Tibial nerve (tissue), 4 donors: ENCODE measurements around the gene RAE1. TPM values are rescaled to one million over a fixed set of nuclear protein-coding genes. Genes with fewer than 3 reads are reported as not detected.

Experiments used
- DNase-seq, 2 donors: peaks; one replicate each; pipeline ENCODE4 v3.0.0-alpha.2; 2019; ENCODE audit warnings: low spot score in 2 of 2
- H3K27ac ChIP-seq, 4 donors: fragments of 200-600 bp; sonication (generic) in 3 of 4; one replicate each; pipeline ENCODE4 v1.5.1; 2017 to 2019; ENCODE audit warnings: mild to moderate bottlenecking in 1 of 4
- H3K27me3 ChIP-seq, 2 donors: fragments of 200-600 bp; sonication (generic) in 1 of 2; one replicate each; pipeline versions ENCODE4 v1.5.1 to v1.6.0; 2017 to 2019
- H3K36me3 ChIP-seq, 3 donors: fragments of 200-600 bp; sonication (generic); one replicate each; pipeline ENCODE4 v1.5.1; 2018 to 2019
- H3K4me1 ChIP-seq, 4 donors: fragments of 200-600 bp; sonication (generic) in 3 of 4; one replicate each; pipeline ENCODE4 v1.5.1; 2017 to 2019
- H3K4me3 ChIP-seq, 4 donors: fragments of 200-600 bp; sonication (generic) in 3 of 4; one replicate each; pipeline ENCODE4 v1.5.1; 2017 to 2019; ENCODE audit warnings: mild to moderate bottlenecking in 1 of 4, moderate library complexity in 1 of 4
- H3K9me3 ChIP-seq, 4 donors: fragments of 200-600 bp; sonication (generic) in 3 of 4; one replicate each; pipeline ENCODE4 v1.5.1; 2017 to 2019
- EP300 ChIP-seq, 2 donors: sonication (generic); formaldehyde crosslinking; IDR thresholded peaks; one replicate each; pipeline ENCODE4 v1.6.1; 2017; ENCODE audit warnings: antibody characterized with exemption in 2 of 2, mild to moderate bottlenecking in 1 of 2
- POLR2A ChIP-seq, 2 donors: fragments of 450-650 bp; IDR thresholded peaks; one replicate each; pipeline ENCODE4 v1.6.1; 2017; ENCODE audit warnings: antibody characterized with exemption in 2 of 2, mild to moderate bottlenecking in 2 of 2, moderate library complexity in 2 of 2
- WGBS, 2 donors: methylation state at CpG; one replicate each; pipeline ENCODE4 v1.1.5; 2018; 5-methylcytosine and 5-hydroxymethylcytosine counted together
- total RNA-seq, 4 donors: library from RNA; depleted of rRNA; stranded (reverse); fragments of >200 nt; gene quantifications; one replicate each; pipeline ENCODE4 v1.1.0, GENCODE V29; 2016
- TF ChIP-seq, protein P1 (sequence below), 5 experiments: fragments of 200-600 bp in 3 of 5; fragments of 450-650 bp in 2 of 5; sonication (generic) in 3 of 5; IDR thresholded peaks; one replicate each; pipeline ENCODE4 v1.5.1; 2016 to 2019; ENCODE audit warnings: antibody characterized with exemption in 5 of 5, mild to moderate bottlenecking in 3 of 5, moderate library complexity in 2 of 5

Gene RAE1
- total RNA-seq, 4 donors from 2014 or later = 12.6 to 20.9 (median 19.0) TPM

DNA sequence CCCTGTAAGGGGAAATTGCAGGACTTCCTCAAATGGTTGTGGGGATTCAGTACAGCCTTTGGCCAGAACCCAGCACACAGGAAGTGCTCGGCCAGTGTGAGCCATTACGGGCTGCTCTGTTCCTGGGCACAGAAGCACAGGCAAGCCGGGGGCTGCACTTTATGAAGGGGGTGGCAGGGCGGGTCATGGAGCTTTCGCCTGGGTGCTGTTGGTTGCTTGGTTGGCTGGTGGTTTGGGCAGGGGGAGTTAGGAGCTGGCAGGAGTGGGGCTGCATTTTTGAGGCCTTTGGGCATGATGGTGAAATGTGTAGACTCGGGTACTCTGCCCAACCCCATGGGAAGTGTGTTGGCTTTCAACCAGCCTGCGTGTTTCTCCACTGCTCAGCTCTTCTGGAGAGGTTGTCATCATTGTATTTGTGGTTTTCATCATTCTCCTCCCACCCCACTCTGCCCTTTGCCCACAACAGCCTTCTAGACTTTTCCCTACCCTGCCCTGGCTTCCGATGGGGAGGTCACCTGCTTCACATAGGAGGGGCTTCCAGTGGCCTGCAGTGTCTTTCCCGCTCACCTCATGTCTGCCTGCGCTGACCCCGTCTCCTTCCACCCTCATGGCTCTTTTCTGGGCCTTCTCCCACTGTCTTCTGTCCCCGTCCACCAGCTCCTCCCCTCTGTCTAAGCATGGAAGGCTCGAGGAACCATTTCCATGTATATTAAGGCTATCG, 24.0 kb downstream of the RAE1 start:
- Histone ChIP-seq H3K4me3 (peak overlapping the region in 1 of 4 donors; percentile 26), H3K27me3 (no peaks in the 10 kb centered on the region), H3K9me3 (no peaks in the 10 kb centered on the region), H3K27ac (peak overlapping the region in 3 of 4 donors; percentile 3 to 55 (median 29)), H3K36me3 (peaks cover 0 to 100% (median 33%) of the 10 kb centered on the region in 3 donors), H3K4me1 (peaks cover 0 to 5% (median 0%) of the 10 kb centered on the region in 4 donors)
- WGBS, 2 donors = 66 to 79% methylated on average over 13 to 14 of the region's 14 CpGs
- TF ChIP-seq, protein P1, sequence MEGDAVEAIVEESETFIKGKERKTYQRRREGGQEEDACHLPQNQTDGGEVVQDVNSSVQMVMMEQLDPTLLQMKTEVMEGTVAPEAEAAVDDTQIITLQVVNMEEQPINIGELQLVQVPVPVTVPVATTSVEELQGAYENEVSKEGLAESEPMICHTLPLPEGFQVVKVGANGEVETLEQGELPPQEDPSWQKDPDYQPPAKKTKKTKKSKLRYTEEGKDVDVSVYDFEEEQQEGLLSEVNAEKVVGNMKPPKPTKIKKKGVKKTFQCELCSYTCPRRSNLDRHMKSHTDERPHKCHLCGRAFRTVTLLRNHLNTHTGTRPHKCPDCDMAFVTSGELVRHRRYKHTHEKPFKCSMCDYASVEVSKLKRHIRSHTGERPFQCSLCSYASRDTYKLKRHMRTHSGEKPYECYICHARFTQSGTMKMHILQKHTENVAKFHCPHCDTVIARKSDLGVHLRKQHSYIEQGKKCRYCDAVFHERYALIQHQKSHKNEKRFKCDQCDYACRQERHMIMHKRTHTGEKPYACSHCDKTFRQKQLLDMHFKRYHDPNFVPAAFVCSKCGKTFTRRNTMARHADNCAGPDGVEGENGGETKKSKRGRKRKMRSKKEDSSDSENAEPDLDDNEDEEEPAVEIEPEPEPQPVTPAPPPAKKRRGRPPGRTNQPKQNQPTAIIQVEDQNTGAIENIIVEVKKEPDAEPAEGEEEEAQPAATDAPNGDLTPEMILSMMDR (IDR thresholded peaks at IDR 0.05) = no peak
- TF ChIP-seq POLR2A (IDR thresholded peaks at IDR 0.05) (no peak), EP300 (IDR thresholded peaks at IDR 0.05) (peak in 1 of 2 donors; percentile 55)
- DNase-seq = no peak

DNA sequence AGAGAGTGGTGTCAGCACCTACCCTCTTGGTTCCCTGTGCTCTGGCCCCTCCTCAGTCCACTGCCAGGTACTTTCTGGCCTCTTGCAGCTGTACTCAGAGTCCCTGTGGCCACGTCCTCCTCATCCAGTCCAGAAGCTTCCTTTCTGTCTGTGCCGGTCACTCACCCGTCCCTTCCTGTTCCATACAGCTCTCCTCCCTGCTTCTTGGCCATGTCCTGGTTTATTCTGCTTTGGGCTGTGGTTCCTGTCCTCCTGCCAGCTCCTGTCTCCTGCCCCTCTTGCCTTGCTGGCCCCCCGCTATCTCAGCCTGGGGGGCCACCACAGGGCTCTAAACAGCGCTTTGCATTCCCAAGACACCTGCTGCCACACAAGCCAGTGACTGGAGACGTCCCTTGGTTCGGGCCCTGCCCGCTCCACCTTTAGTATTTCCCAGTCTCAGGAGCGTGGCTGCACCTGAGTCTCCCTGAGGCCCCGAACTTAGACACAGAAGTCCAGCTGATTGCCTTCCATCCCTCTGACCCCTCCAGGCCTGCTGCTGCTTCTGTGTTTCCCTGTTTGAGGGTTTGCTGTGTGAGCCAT, 24.7 kb downstream of the RAE1 start:
- peak overlapping the region in 1 of 4 donors; percentile 26 for H3K4me3 ChIP-seq
- H3K9me3 ChIP-seq = no peaks in the 10 kb centered on the region
- TF ChIP-seq POLR2A (IDR thresholded peaks at IDR 0.05) (no peak), EP300 (IDR thresholded peaks at IDR 0.05) (no peak)
- TF ChIP-seq, protein P1 (IDR thresholded peaks at IDR 0.05) = no peak

DNA sequence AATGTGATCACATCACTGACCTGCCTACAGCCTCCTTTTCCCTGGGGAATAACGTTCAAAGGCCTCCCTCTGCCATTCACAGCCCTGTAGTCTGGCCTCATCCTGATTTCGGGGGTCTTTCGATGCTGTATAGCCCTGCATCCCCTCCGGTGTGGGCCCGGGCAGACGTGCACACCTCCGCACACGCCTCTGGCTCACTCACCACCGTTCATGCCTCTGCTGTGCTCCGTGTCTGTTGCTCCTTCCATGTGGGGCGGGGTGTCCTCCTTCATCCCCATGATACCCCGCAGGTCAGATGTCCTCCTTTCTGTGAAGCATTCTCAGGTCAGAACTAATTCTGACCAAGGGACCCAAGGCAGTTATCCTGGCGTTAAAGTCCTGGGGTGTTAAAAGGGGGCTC, 26.3 kb downstream of the RAE1 start:
- DNase-seq = no peak
- H3K4me3 ChIP-seq = no peak overlapping the region
- H3K4me1 ChIP-seq = peaks cover 0 to 10% (median 0%) of the 10 kb centered on the region in 4 donors
- H3K36me3 ChIP-seq = peaks cover 0 to 89% (median 26%) of the 10 kb centered on the region in 3 donors
- TF ChIP-seq POLR2A (IDR thresholded peaks at IDR 0.05) (no peak), EP300 (IDR thresholded peaks at IDR 0.05) (no peak)
- TF ChIP-seq, protein P1 (IDR thresholded peaks at IDR 0.05) = no peak
- H3K27ac ChIP-seq = no peak overlapping the region
- H3K9me3 ChIP-seq = no peaks in the 10 kb centered on the region
- 84 to 87% methylated on average over 13 of the region's 13 CpGs for WGBS, 2 donors
- no peaks in the 10 kb centered on the region for H3K27me3 ChIP-seq

More for the DNA sequence above, 24.7 kb downstream of the RAE1 start:
- Histone ChIP-seq H3K4me1 (peaks cover 0 to 5% (median 0%) of the 10 kb centered on the region in 4 donors), H3K27me3 (no peaks in the 10 kb centered on the region), H3K36me3 (peaks cover 0 to 100% (median 30%) of the 10 kb centered on the region in 3 donors), H3K27ac (peak overlapping the region in 2 of 4 donors; percentile 29 to 55)
- WGBS, 2 donors = 83 to 92% methylated on average over 10 of the region's 10 CpGs
- no peak for DNase-seq

DNA sequence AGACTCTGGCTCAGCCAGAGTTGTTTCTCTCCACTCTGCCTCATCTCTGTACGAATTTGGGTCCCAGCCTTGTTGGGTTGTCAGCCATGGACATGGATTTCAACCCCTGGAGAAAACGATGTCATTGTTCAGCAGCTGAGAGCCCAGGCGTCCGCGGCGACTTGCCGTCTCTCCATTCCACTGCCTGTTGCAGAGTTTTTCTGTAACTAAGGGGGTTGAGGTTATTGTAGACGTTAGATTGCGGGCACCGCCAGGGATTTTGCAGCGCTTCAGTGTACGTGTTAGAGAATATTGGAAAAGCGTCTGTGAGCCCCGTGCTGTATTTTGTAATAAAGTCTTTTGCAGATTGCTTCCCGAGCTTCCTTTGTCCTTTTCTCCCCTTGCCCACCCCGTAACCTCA, 27.1 kb downstream of the RAE1 start:
- peaks cover 0 to 84% (median 22%) of the 10 kb centered on the region in 3 donors for H3K36me3 ChIP-seq
- no peaks in the 10 kb centered on the region for H3K27me3 ChIP-seq
- H3K27ac ChIP-seq = no peak overlapping the region
- no peak for DNase-seq
- peaks cover 0 to 10% (median 0%) of the 10 kb centered on the region in 4 donors for H3K4me1 ChIP-seq
- H3K4me3 ChIP-seq = no peak overlapping the region
- TF ChIP-seq EP300 (IDR thresholded peaks at IDR 0.05) (no peak), POLR2A (IDR thresholded peaks at IDR 0.05) (no peak)
- TF ChIP-seq, protein P1 (IDR thresholded peaks at IDR 0.05) = no peak
- no peaks in the 10 kb centered on the region for H3K9me3 ChIP-seq
- 87% methylated on average over 16 of the region's 16 CpGs for WGBS, 2 donors
